ENCODE results near the gene CHST14.
A peak's percentile ranks its signal among the peaks of the same experiment; 100 is the strongest.

Gene CHST14

GRCh38 chr15:40511472-40512133, 40.8 kb downstream of the CHST14 start:
- peak overlapping the region; percentile 60 for H3K4me3 ChIP-seq (ENCODE audit: low read depth, low read length)
- peak; percentile 32 for DNase-seq (ENCODE audit: low read depth)
- TF ChIP-seq, protein P1, sequence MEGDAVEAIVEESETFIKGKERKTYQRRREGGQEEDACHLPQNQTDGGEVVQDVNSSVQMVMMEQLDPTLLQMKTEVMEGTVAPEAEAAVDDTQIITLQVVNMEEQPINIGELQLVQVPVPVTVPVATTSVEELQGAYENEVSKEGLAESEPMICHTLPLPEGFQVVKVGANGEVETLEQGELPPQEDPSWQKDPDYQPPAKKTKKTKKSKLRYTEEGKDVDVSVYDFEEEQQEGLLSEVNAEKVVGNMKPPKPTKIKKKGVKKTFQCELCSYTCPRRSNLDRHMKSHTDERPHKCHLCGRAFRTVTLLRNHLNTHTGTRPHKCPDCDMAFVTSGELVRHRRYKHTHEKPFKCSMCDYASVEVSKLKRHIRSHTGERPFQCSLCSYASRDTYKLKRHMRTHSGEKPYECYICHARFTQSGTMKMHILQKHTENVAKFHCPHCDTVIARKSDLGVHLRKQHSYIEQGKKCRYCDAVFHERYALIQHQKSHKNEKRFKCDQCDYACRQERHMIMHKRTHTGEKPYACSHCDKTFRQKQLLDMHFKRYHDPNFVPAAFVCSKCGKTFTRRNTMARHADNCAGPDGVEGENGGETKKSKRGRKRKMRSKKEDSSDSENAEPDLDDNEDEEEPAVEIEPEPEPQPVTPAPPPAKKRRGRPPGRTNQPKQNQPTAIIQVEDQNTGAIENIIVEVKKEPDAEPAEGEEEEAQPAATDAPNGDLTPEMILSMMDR (conservative IDR thresholded peaks at IDR 0.05; ENCODE audit: low read depth, low read length) = no peak

DNA sequence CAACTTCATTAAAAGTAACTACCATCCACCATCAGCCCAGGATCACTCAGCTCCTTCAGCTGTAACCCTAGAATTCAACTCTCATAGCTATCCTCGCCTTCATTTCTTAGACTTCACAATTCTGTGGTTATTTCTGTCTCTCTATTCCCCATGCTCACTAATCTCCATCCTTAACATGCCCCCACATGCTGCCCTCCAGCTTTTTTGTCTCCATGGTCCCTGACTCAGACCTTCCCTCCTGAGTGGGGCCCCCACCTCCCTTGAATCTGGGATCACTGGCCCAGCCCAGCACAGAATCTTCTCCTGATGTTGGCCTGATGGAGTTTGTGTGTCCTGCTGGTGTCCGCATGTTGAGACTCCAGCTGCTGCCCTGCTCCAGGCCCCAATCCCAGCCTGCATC, 41.7 kb downstream of the CHST14 start:
- no peak for DNase-seq (ENCODE audit: low read depth)
- no peak overlapping the region for H3K4me3 ChIP-seq (ENCODE audit: low read depth, low read length)
- TF ChIP-seq, protein P1 (conservative IDR thresholded peaks at IDR 0.05; ENCODE audit: low read depth, low read length) = no peak

DNA sequence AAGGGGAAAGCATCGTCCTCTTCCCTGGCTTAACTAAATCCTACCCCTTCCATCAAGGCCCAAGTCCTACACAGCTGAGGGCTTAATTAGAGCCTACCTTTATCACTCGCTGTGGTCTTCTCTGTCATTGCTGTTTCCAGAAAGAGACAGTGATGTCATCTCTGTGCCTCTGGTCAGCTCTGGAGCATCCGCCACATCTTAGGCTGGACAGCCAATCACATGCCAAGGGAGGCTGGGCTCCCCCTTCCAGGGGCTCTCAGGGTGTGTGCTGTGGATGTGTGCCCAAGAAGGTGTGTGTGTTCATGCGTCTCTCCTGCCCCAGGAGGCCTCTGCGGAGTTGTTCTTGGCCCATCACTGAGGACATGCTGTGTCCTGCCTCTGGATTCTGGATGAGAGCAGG, 42.8 kb downstream of the CHST14 start:
- TF ChIP-seq, protein P1 (conservative IDR thresholded peaks at IDR 0.05; ENCODE audit: low read depth, low read length) = no peak
- DNase-seq (ENCODE audit: low read depth) = no peak
- H3K4me3 ChIP-seq (ENCODE audit: low read depth, low read length) = no peak overlapping the region

- DNase-seq (ENCODE audit: low read depth) = no peak
- TF ChIP-seq, protein P1 (conservative IDR thresholded peaks at IDR 0.05; ENCODE audit: low read depth, low read length) = no peak
- H3K4me3 ChIP-seq (ENCODE audit: low read depth, low read length) = no peak overlapping the region
Measured at GRCh38 chr15:40516322-40516721, 45.5 kb downstream of the CHST14 start.
